C4-2B (cell line): ENCODE measurements around the gene TUBB6.

Source experiments
- CTCF ChIP-seq: fragments of 450-650 bp; conservative IDR thresholded peaks from 2 replicates; pipeline ENCODE4 v1.5.1; 2017; ENCODE audit warnings: mild to moderate bottlenecking
- ZFX ChIP-seq: fragments of 450-650 bp; IDR thresholded peaks from 2 replicates; pipeline ENCODE4 v1.6.1; 2017

- TF ChIP-seq CTCF (no peak), ZFX (no peak)
Observed at GRCh38 chr18:12283256-12283655, 24.8 kb upstream of the TUBB6 start.
